Testis (tissue), 2 donors: ENCODE measurements around the gene BDH2.
A peak's percentile ranks its signal among the peaks of the same experiment; 100 is the strongest.

ENCODE experiments used
- POLR2A ChIP-seq: fragments of 450-650 bp; IDR thresholded peaks from one replicate; pipeline ENCODE4 v1.6.1; 2017; ENCODE audit warnings: antibody characterized with exemption, mild to moderate bottlenecking, moderate library complexity
- TF ChIP-seq, protein P1 (sequence below), 3 experiments: fragments of 450-650 bp in 2 of 3; fragments of 200-600 bp in 1 of 3; sonication (generic) in 1 of 3; IDR thresholded peaks; one replicate each; pipeline ENCODE4 v1.5.1; 2016 to 2019; ENCODE audit warnings: antibody characterized with exemption in 3 of 3, mild to moderate bottlenecking in 2 of 3, moderate library complexity in 1 of 3

DNA sequence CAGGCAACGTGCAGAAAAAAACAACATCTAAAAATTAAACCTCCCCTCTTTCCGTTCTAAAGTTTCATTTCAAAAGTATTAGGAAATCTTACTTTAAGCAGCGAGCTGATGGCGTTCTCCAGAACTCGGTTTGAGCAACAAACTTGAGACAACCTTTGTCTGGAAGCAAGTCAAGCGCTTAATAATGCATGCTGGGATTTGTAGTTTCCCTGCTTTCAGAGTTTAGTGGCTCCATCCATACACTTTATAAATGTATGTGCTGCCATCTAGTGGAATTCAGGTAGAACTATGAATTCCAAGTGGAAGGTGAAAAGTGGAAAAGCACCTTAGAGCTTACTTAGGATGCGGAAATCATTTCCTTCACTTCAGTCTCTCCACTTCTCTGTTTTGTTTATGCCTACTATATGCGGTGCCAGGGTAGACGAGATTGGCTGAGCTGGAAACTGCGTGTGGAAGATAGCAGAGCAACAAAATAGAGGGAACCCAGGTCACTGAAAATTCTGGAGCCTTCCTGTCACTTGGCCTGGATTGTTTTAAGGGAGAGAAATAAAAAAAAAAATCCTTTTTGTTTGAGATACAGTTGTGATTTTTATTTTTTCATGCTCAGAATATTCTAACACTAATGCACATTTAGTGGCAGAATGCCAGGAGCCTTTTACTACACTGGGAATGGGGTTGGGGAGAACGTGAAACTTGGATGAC lies at the start of gene BDH2:
- TF ChIP-seq POLR2A: no peak
- TF ChIP-seq, protein P1, sequence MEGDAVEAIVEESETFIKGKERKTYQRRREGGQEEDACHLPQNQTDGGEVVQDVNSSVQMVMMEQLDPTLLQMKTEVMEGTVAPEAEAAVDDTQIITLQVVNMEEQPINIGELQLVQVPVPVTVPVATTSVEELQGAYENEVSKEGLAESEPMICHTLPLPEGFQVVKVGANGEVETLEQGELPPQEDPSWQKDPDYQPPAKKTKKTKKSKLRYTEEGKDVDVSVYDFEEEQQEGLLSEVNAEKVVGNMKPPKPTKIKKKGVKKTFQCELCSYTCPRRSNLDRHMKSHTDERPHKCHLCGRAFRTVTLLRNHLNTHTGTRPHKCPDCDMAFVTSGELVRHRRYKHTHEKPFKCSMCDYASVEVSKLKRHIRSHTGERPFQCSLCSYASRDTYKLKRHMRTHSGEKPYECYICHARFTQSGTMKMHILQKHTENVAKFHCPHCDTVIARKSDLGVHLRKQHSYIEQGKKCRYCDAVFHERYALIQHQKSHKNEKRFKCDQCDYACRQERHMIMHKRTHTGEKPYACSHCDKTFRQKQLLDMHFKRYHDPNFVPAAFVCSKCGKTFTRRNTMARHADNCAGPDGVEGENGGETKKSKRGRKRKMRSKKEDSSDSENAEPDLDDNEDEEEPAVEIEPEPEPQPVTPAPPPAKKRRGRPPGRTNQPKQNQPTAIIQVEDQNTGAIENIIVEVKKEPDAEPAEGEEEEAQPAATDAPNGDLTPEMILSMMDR (IDR thresholded peaks at IDR 0.05): peak; percentile 75 to 90 (median 81)
